Breast epithelium (tissue), 3 donors: ENCODE measurements around the gene NFKB1.

Experiments used
- POLR2A ChIP-seq: fragments of 450-650 bp; IDR thresholded peaks from one replicate; pipeline ENCODE4 v1.6.1; 2016; ENCODE audit warnings: antibody characterized with exemption, mild to moderate bottlenecking, moderate library complexity
- POLR2AphosphoS5 ChIP-seq, 3 donors: sonication (generic); formaldehyde crosslinking; IDR thresholded peaks; one replicate each; pipeline ENCODE4 v1.6.1; 2017; ENCODE audit warnings: antibody characterized with exemption in 3 of 3
- TF ChIP-seq, protein P1 (sequence below), 3 donors: fragments of 450-650 bp; IDR thresholded peaks; one replicate each; pipeline ENCODE4 v1.5.1; 2016 to 2017; ENCODE audit warnings: antibody characterized with exemption in 3 of 3, mild to moderate bottlenecking in 3 of 3, moderate library complexity in 3 of 3

DNA sequence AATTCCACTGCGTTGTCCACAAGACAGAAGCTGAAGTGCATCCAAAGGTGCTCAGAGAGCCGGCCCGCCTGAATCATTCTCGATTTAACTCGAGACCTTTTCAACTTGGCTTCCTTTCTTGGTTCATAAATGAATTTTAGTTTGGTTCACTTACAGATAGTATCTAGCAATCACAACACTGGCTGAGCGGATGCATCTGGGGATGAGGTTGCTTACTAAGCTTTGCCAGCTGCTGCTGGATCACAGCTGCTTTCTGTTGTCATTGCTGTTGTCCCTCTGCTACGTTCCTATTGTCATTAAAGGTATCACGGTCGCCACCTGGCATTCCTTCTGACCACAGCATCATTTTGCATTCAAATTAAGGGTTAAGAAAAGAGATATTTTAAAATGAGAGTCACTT, 115.5 kb downstream of the NFKB1 start:
- TF ChIP-seq, protein P1, sequence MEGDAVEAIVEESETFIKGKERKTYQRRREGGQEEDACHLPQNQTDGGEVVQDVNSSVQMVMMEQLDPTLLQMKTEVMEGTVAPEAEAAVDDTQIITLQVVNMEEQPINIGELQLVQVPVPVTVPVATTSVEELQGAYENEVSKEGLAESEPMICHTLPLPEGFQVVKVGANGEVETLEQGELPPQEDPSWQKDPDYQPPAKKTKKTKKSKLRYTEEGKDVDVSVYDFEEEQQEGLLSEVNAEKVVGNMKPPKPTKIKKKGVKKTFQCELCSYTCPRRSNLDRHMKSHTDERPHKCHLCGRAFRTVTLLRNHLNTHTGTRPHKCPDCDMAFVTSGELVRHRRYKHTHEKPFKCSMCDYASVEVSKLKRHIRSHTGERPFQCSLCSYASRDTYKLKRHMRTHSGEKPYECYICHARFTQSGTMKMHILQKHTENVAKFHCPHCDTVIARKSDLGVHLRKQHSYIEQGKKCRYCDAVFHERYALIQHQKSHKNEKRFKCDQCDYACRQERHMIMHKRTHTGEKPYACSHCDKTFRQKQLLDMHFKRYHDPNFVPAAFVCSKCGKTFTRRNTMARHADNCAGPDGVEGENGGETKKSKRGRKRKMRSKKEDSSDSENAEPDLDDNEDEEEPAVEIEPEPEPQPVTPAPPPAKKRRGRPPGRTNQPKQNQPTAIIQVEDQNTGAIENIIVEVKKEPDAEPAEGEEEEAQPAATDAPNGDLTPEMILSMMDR (IDR thresholded peaks at IDR 0.05), result no peak
- TF ChIP-seq POLR2AphosphoS5 (IDR thresholded peaks at IDR 0.05), result no peak
- no peak for TF ChIP-seq POLR2A
